ENCODE measurements around the gene GLB1L3.

The GLB1L3 gene

GRCh38 chr11:134275534-134276395 lies at the start of gene GLB1L3:
Gene GLB1L3, plus strand, starts transcription at chr11:134276379. Its CDS starts 362 bp downstream, at chr11:134276741.
- DNase-seq (ENCODE audit: low read depth in 2 of 2) = peak; percentile 60 to 69

- no peak for DNase-seq (ENCODE audit: low read depth in 2 of 2)
Observed at GRCh38 chr11:134226806-134227325, 49.3 kb upstream of the GLB1L3 start.

GRCh38 chr11:134228625-134229024 lies 47.6 kb upstream of the GLB1L3 start:
- peak in 1 of 2 donors; percentile 15 for DNase-seq (ENCODE audit: low read depth in 2 of 2)

- no peak for DNase-seq (ENCODE audit: low read depth in 2 of 2)
Observed at GRCh38 chr11:134229126-134229790, 46.9 kb upstream of the GLB1L3 start.

GRCh38 chr11:134230339-134230738 lies 45.8 kb upstream of the GLB1L3 start:
- DNase-seq (ENCODE audit: low read depth in 2 of 2) = no peak

GRCh38 chr11:134231958-134232659 lies 44.1 kb upstream of the GLB1L3 start:
- no peak for DNase-seq (ENCODE audit: low read depth in 2 of 2)

- DNase-seq (ENCODE audit: low read depth in 2 of 2) = no peak
Observed at GRCh38 chr11:134233729-134234179, 42.4 kb upstream of the GLB1L3 start.

GRCh38 chr11:134235399-134235798 lies 40.8 kb upstream of the GLB1L3 start:
- no peak for DNase-seq (ENCODE audit: low read depth in 2 of 2)

- DNase-seq (ENCODE audit: low read depth in 2 of 2) = no peak
Observed at GRCh38 chr11:134236834-134237556, 39.2 kb upstream of the GLB1L3 start.

GRCh38 chr11:134237557-134237922 lies 38.6 kb upstream of the GLB1L3 start:
- DNase-seq (ENCODE audit: low read depth in 2 of 2) = no peak

GRCh38 chr11:134238956-134239355 lies 37.2 kb upstream of the GLB1L3 start:
- no peak for DNase-seq (ENCODE audit: low read depth in 2 of 2)

GRCh38 chr11:134240592-134240991 lies 35.6 kb upstream of the GLB1L3 start:
- DNase-seq (ENCODE audit: low read depth in 2 of 2) = no peak

- DNase-seq (ENCODE audit: low read depth in 2 of 2) = no peak
Observed at GRCh38 chr11:134242376-134242775, 33.8 kb upstream of the GLB1L3 start.

GRCh38 chr11:134243913-134244312 lies 32.3 kb upstream of the GLB1L3 start:
- no peak for DNase-seq (ENCODE audit: low read depth in 2 of 2)

GRCh38 chr11:134244593-134244992 lies 31.6 kb upstream of the GLB1L3 start:
- no peak for DNase-seq (ENCODE audit: low read depth in 2 of 2)

- DNase-seq (ENCODE audit: low read depth in 2 of 2) = no peak
Observed at GRCh38 chr11:134245434-134245833, 30.7 kb upstream of the GLB1L3 start.

- no peak for DNase-seq (ENCODE audit: low read depth in 2 of 2)
Observed at GRCh38 chr11:134246100-134246499, 30.1 kb upstream of the GLB1L3 start.

- DNase-seq (ENCODE audit: low read depth in 2 of 2) = no peak
Observed at GRCh38 chr11:134246678-134247077, 29.5 kb upstream of the GLB1L3 start.

- peak in 1 of 2 donors; percentile 14 for DNase-seq (ENCODE audit: low read depth in 2 of 2)
Observed at GRCh38 chr11:134248910-134249480, 27.2 kb upstream of the GLB1L3 start.

GRCh38 chr11:134250246-134250645 lies 25.9 kb upstream of the GLB1L3 start:
- DNase-seq (ENCODE audit: low read depth in 2 of 2) = no peak

GRCh38 chr11:134250675-134251074 lies 25.5 kb upstream of the GLB1L3 start:
- DNase-seq (ENCODE audit: low read depth in 2 of 2) = no peak

All from stimulated activated CD8-positive, alpha-beta memory T cell treated with anti-CD3 and anti-CD28 coated beads, Interleukin-15, amount 100 ng/mL, for 48 hours (primary cell).